MM.1S (cell line): ENCODE measurements around the gene GALNT10.

Experiments used
- CTCF ChIP-seq: fragments of 300-600 bp; sonication (generic); IDR thresholded peaks from 2 replicates; pipeline ENCODE4 v1.5.1; 2016; ENCODE audit warnings: antibody characterized with exemption, low read length, mixed read lengths
- EZH2 ChIP-seq: fragments of 300-600 bp; sonication (generic); optimal IDR thresholded peaks from 2 replicates; pipeline ENCODE3; 2017; ENCODE audit warnings: low read depth, mild to moderate bottlenecking, antibody characterized with exemption, low read length, mixed read lengths
- EZH2phosphoT487 ChIP-seq: fragments of 300-600 bp; sonication (generic); IDR thresholded peaks from 2 replicates; pipeline ENCODE4 v1.6.1; 2018; ENCODE audit warnings: antibody characterized with exemption, low read length

- TF ChIP-seq CTCF (no peak), EZH2 (no peak), EZH2phosphoT487 (no peak)
Measured at GRCh38 chr5:154394307-154394706, 203.8 kb downstream of the GALNT10 start.
